ENCODE results near the gene SAMD4A. TPM values are rescaled to one million over a fixed set of nuclear protein-coding genes. Genes with fewer than 3 reads are reported as not detected.

SAMD4A gene
- polyA plus RNA-seq, 3 donors: 3.2 to 8.6 (median 4.2) TPM

DNA sequence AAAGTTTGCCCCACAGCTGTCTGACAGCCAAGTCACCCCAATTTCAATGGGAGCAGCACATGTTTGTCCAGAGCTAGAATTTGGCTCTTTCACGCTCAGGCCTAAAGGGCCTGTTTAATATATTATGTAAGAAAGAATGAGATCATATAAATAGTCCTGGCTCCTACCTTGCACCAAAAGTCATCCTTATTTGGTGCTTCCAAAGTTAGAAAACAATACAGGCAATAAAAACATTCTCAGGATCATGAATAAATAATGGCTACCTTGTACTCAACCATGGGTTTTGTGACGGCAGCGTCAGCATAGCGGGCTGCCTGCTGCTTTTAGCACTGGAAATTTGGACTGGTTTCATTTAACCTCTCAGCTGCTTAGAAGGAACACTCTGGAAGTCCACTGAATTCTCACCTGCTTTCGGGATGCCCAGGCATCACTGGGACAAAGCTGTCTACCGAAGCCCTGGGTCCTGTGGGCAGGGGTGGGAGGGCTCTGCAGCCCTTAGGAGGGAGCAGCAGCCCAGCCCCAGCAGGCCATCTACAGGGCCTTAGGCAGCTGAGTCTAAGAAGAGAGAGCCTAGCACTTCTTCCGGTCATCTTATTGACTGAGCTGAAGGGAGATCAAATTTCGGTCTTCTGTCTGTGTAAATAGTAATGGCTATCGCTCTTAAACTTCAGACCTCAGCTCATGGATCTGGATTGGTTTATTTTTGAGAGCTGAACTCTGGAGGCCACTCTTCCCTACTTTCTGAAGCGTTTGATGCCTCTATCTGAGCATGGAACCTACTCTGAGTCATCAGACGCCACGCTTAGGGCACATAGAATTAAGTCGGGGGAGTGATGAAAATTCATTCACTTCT is 106.5 kb downstream of the SAMD4A start:
- 80% methylated on average over 5 of the region's 13 CpGs for WGBS (ENCODE audit: insufficient coverage)
- TF ChIP-seq, protein P1, sequence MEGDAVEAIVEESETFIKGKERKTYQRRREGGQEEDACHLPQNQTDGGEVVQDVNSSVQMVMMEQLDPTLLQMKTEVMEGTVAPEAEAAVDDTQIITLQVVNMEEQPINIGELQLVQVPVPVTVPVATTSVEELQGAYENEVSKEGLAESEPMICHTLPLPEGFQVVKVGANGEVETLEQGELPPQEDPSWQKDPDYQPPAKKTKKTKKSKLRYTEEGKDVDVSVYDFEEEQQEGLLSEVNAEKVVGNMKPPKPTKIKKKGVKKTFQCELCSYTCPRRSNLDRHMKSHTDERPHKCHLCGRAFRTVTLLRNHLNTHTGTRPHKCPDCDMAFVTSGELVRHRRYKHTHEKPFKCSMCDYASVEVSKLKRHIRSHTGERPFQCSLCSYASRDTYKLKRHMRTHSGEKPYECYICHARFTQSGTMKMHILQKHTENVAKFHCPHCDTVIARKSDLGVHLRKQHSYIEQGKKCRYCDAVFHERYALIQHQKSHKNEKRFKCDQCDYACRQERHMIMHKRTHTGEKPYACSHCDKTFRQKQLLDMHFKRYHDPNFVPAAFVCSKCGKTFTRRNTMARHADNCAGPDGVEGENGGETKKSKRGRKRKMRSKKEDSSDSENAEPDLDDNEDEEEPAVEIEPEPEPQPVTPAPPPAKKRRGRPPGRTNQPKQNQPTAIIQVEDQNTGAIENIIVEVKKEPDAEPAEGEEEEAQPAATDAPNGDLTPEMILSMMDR (IDR thresholded peaks at IDR 0.05): no peak
- H3K4me3 Mint-ChIP-seq: no peak overlapping the region
- H3K4me1 Mint-ChIP-seq: peaks cover 8% of the 10 kb centered on the region
- H3K27me3 Mint-ChIP-seq (ENCODE audit: low read depth in 3 of 3): peaks cover 2 to 4% (median 4%) of the 10 kb centered on the region in 3 donors
- Histone ChIP-seq H3K9ac (ENCODE audit: insufficient read depth, low read length, poor library complexity, severe bottlenecking) (no peak overlapping the region), H3K79me2 (ENCODE audit: insufficient read depth, low read length) (no peaks in the 10 kb centered on the region), H3K27ac (ENCODE audit: low read depth in 1 of 2, low read length in 2 of 2) (no peak overlapping the region), H3K9me3 (replicated peaks in 1 of 2; ENCODE audit: control insufficient read depth in 1 of 2, insufficient read depth in 1 of 2, low read length in 2 of 2) (no peaks in the 10 kb centered on the region), H3K4me1 (ENCODE audit: control insufficient read depth in 1 of 2, insufficient read depth in 2 of 2, low read length in 2 of 2) (no peaks in the 10 kb centered on the region), H3K4me2 (replicated peaks; ENCODE audit: extremely low read depth, low read length, poor library complexity, severe bottlenecking) (no peak overlapping the region), H3K27me3 (ENCODE audit: control insufficient read depth in 2 of 2, insufficient read depth in 2 of 2, low read length in 2 of 2) (no peaks in the 10 kb centered on the region), H4K20me1 (ENCODE audit: insufficient read depth, low read length) (no peaks in the 10 kb centered on the region), H3K4me3 (replicated peaks in 1 of 3; ENCODE audit: low read depth in 2 of 3, low read length in 3 of 3) (no peak overlapping the region), H3K36me3 (replicated peaks in 1 of 2; ENCODE audit: control insufficient read depth in 1 of 2, insufficient read depth in 2 of 2, low read length in 2 of 2) (no peaks in the 10 kb centered on the region), H2AFZ (ENCODE audit: insufficient read depth, low read depth, low read length, poor library complexity, severe bottlenecking) (no peak overlapping the region)
- DNase-seq: no peak
- intact Hi-C loops (cut with micrococcal nuclease): no loop called here
- no peak overlapping the region for H3K27ac Mint-ChIP-seq
- H3K36me3 Mint-ChIP-seq: no peaks in the 10 kb centered on the region
- H3K9me3 Mint-ChIP-seq: no peaks in the 10 kb centered on the region

DNA sequence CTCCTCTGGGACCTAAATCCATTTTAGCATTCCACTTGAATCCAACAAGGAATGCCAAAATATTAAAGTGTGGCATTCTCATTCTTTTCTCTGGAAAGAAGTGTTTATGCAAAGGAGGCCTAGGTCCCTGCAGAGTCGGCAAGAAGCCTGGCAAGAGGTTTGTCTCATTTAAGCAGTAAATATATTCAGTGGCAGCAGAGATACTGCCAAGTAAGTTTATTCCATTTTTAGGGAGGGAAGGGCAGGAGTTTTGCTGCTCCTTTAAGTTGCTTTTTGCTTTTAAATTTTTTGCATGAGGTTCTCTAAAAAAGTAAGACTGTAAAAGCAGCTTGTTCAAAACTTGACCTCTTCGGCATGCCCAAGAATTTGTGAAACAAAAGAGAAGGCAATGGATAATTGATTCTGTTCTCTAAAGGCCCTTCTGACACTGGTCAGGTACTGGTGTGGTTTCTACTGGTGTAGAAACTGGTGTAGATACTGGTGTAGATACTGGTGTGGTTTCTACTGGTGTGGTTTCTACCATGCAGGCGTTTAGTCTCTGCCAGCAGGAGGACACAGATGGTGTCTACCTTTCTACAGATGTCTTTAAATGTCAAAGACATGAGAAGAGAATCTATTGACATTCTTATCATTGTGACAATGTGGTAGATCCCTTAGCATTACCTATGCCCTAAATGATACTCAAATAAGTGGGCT is 107.3 kb downstream of the SAMD4A start:
- WGBS (ENCODE audit: insufficient coverage): 100% methylated on average over 2 of the region's 3 CpGs
- Histone ChIP-seq H3K27me3 (ENCODE audit: control insufficient read depth in 2 of 2, insufficient read depth in 2 of 2, low read length in 2 of 2) (no peaks in the 10 kb centered on the region), H3K79me2 (ENCODE audit: insufficient read depth, low read length) (no peaks in the 10 kb centered on the region), H3K9me3 (replicated peaks in 1 of 2; ENCODE audit: control insufficient read depth in 1 of 2, insufficient read depth in 1 of 2, low read length in 2 of 2) (no peaks in the 10 kb centered on the region), H3K36me3 (replicated peaks in 1 of 2; ENCODE audit: control insufficient read depth in 1 of 2, insufficient read depth in 2 of 2, low read length in 2 of 2) (no peaks in the 10 kb centered on the region), H4K20me1 (ENCODE audit: insufficient read depth, low read length) (no peaks in the 10 kb centered on the region), H3K4me2 (replicated peaks; ENCODE audit: extremely low read depth, low read length, poor library complexity, severe bottlenecking) (no peak overlapping the region), H3K9ac (ENCODE audit: insufficient read depth, low read length, poor library complexity, severe bottlenecking) (no peak overlapping the region), H3K27ac (ENCODE audit: low read depth in 1 of 2, low read length in 2 of 2) (no peak overlapping the region), H2AFZ (ENCODE audit: insufficient read depth, low read depth, low read length, poor library complexity, severe bottlenecking) (no peak overlapping the region), H3K4me1 (ENCODE audit: control insufficient read depth in 1 of 2, insufficient read depth in 2 of 2, low read length in 2 of 2) (no peaks in the 10 kb centered on the region), H3K4me3 (replicated peaks in 1 of 3; ENCODE audit: low read depth in 2 of 3, low read length in 3 of 3) (no peak overlapping the region)
- no peaks in the 10 kb centered on the region for H3K36me3 Mint-ChIP-seq
- no peak for DNase-seq
- peaks cover 8% of the 10 kb centered on the region for H3K4me1 Mint-ChIP-seq
- no peak overlapping the region for H3K4me3 Mint-ChIP-seq
- TF ChIP-seq, protein P1 (IDR thresholded peaks at IDR 0.05): no peak
- no peak overlapping the region for H3K27ac Mint-ChIP-seq
- H3K9me3 Mint-ChIP-seq: no peaks in the 10 kb centered on the region
- peaks cover 2 to 5% (median 2%) of the 10 kb centered on the region in 3 donors for H3K27me3 Mint-ChIP-seq (ENCODE audit: low read depth in 3 of 3)
- intact Hi-C loops (cut with micrococcal nuclease): no loop called here
